ENCODE measurements around the gene CNTD1.
A peak's percentile ranks its signal among the peaks of the same experiment; 100 is the strongest.

CNTD1 gene

GRCh38 chr17:42806249-42806648 is 7.6 kb downstream of the CNTD1 start:
- DNase-seq = no peak

DNA sequence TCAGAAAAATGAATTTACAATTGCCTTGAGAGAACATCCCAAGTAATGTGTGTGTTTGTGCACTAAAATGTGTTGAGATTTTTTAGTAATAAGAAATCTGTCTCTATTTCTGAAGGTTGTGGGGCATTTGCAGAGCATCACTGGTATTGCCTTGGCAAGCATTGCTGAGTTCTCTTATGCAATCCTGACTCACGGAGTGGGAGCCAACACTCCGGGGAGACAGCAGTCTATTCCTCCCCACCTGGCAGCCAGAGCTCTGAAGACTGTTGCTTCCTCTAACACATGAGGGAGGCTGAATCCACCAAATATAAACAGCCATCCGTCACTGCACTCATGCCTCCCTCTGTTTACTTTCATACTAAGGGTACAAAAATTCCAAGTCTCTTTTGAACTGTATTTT is 10.6 kb downstream of the CNTD1 start:
- no peak for DNase-seq

DNA sequence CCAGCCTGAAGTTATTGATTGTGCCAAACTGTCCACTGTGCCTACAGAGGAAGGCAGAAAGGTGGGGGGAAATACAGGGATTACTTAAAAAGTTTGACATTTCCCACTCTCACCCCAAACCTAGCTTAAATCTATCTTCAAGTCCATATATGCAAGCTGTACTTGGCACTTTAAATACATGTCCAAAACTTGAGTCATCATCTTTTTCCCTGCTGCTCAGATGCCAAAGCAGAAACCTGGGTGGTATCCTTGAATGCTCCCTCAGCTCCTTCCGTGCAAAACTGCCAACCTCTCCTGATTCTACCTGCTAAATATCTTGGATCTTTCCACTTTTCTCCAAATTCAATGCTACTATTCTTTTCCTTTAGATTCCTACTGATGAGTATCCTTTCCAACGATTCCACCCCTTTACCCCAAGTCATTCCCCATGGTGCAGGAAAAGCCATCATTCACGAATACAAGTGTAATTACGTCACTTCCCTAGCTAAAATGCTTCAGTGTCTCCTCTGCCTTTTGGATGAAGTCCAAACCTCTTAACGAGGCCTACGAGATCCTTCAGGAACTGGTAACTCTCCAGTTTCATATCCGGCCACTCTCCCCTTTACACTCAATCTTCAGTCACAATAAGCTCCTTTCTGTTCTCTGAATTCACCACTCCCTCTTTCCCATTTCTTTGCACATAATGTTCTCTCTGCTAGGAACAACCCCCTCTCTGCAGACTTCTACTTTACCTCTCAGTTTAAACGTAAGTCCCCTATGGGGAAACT is 16.2 kb downstream of the CNTD1 start:
- DNase-seq = no peak

GRCh38 chr17:42817866-42818265 is 19.2 kb downstream of the CNTD1 start:
- no peak for DNase-seq

- DNase-seq = no peak
Observed at GRCh38 chr17:42818379-42818778, 19.7 kb downstream of the CNTD1 start.

- DNase-seq = peak; percentile 78 to 83
Observed at GRCh38 chr17:42819939-42820535, 21.4 kb downstream of the CNTD1 start.

DNA sequence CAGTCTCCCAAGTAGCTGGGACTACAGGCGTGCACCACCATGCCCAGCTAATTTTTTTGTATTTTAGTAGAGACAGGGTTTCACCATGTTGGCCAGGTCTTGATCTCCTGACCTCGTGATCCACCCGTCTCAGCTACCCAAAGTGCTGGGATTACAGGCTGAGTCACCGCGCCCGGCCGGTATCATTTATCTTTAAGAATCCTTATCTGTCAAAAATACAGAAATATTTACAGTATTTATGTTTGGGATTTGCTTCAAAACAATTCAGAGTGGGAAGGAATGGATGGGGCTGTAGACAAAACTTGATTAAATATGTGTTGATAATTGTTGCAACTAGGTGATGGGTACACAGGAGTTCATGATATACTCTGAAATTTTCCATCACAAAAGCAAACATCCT is 22.5 kb downstream of the CNTD1 start:
- no peak for DNase-seq

DNA sequence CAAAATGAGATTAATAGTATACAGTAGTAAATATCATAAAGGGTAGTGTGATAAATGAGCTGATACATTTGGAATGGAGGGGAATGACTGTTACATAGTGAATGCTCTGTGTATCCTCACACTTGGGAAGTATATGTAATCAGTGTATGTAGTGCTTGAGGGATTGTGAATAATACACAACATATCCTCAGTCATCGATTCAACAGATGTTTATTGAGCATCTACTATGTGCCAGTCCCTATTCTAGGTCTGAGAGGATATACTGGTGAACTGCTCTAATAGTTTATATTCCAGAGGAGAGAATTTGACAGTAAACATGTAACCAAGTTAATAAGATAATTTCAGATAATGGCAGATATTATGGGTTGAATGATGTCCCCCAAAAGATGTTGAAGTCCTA is 28.8 kb downstream of the CNTD1 start:
- DNase-seq = no peak

- no peak for DNase-seq
Observed at GRCh38 chr17:42830971-42831370, 32.3 kb downstream of the CNTD1 start.

- no peak for DNase-seq
Observed at GRCh38 chr17:42832213-42832933, 33.7 kb downstream of the CNTD1 start.

GRCh38 chr17:42832934-42833766 is 34.5 kb downstream of the CNTD1 start, which contains the start of gene PSME3:
Gene PSME3 (plus strand): TSS chr17:42833397. CDS start chr17:42833632, 235 bp downstream.
- peak; percentile 93 to 94 for DNase-seq

DNA sequence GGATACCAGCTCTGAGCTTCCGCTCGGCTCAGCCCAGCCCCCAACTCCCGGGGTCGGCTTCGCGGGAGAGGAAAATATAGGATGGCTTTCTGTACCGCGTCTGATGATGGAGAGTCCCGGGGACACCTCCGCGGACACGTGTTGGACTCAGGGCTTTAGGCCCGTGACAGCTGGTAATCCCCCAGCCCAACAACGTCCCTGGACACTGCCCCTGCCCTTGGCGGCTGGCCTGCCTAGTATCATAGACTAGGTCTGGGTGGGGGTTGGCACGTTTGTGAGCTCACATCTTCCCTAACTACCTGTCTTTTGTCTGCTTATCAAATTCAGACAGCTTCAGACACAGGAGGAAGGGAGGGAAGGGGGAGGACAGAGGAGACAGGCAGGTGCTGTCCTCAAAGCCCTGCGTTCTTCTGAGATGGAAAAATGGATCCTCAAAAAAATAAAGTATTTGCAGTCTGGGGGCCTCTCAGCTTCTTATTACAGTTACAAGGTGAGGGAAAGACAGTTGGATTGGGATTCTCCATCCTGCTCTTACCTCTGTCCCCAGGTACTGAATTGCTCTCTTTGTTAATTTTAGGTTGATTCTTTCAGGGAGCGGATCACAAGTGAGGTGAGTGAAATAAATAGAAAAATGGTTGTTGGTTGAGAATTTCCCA is 35.2 kb downstream of the CNTD1 start:
- no peak for DNase-seq

DNA sequence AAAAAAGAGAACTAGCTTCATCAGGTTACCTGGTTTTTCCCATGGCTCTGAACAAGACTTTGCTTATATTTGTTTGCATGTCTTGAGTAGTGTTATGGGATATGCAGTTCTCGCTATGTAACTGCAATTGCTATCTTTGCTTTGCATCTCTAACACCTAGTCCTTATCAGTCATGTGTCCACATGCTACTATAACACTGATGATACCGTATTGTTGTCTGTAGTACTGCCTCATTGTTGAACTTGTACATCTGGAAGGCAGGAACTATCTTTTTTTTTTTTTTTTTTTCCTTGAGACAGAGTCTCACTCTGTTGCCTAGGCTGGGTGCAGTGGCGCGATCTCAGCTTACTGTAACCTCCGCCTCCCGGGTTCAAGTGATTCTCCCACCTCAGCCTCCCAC is 37.1 kb downstream of the CNTD1 start:
- DNase-seq = no peak

DNA sequence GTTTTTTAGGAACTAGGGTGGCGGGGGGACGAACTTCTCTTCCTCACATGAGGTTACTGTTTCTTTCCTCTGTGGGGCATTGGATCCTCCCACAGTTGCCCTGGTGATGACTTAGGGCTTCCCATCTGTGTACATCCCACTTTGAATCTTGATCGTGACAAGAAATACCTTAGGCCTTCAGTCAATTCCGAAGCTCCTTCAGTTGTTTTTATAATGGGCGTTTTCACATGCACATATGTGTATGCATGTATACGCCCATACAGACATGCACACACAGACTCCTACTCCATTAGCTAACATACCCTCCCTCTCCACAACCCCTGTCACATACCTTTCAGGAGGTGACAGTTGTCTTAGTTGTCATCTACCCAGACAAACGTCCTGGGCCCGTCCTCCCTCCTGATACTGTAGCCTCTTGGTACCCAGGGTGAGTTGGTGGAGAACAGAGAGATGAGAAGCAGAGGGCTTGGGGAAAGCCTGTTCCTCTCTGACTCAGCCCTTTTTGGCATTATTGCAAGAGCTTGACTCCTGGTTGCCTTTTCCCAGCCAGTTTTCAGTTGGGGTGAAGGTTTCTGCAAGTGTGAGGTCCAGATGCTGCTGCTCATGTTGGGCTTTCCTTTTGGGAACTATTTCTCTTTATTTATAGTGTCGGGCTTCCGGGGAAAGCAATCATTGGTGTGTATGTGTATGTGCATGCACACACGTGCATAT is 43.5 kb downstream of the CNTD1 start:
- DNase-seq = no peak

- no peak for DNase-seq
Observed at GRCh38 chr17:42843358-42843934, 44.8 kb downstream of the CNTD1 start.

DNA sequence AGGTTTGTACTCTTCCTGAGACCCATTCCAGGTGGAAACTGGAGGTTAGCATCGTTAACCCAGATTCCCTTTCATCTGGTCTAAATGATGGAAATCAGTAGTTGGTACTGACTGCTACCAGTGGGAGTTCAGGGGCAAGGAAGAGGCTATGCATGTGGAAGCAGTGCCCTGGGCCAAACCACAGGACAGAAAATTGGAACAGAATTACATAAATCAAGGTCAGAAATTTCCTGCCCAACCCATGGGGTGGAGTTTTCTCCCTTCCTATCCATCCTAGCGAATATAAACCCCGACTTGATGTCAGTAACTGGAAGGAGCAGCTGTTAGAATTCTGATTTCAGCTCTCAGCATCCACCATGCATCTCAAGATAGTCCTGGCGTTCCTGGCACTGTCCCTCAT is 45.6 kb downstream of the CNTD1 start, which contains the start of gene AOC2:
TSS of gene AOC2 (plus strand) at position 310 of the 400 bp plus-strand sequence. CDS start at position 357, 47 bp downstream.
- DNase-seq = no peak

DNA sequence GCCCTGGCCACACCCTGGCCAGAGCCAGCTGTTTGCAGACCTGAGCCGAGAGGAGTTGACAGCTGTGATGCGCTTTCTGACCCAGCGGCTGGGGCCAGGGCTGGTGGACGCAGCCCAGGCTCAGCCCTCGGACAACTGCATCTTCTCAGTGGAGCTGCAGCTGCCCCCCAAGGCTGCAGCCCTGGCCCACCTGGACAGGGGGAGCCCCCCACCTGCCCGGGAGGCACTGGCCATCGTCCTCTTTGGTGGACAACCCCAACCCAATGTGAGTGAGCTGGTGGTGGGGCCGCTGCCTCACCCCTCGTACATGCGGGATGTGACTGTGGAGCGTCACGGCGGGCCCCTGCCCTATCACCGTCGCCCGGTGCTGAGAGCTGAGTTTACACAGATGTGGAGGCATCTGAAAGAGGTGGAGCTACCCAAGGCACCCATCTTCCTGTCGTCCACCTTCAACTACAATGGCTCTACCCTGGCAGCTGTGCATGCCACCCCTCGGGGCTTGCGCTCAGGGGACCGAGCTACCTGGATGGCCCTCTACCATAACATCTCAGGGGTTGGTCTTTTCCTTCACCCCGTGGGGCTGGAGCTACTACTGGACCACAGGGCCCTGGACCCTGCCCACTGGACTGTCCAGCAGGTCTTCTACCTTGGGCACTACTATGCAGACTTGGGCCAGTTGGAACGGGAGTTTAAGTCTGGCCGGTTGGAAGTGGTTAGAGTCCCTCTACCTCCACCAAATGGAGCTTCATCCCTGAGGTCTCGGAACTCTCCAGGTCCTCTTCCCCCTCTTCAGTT is 46.3 kb downstream of the CNTD1 start:
- no peak for DNase-seq

DNA sequence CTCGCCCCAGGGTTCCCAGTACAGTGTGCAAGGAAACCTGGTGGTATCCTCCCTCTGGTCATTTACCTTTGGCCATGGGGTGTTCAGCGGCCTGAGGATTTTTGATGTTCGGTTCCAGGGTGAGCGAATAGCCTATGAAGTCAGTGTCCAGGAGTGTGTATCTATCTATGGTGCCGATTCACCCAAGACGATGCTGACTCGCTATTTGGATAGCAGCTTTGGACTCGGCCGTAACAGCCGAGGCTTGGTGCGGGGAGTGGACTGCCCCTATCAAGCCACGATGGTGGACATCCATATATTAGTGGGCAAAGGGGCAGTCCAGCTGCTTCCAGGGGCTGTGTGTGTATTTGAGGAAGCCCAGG is 46.9 kb downstream of the CNTD1 start:
- DNase-seq = no peak

DNA sequence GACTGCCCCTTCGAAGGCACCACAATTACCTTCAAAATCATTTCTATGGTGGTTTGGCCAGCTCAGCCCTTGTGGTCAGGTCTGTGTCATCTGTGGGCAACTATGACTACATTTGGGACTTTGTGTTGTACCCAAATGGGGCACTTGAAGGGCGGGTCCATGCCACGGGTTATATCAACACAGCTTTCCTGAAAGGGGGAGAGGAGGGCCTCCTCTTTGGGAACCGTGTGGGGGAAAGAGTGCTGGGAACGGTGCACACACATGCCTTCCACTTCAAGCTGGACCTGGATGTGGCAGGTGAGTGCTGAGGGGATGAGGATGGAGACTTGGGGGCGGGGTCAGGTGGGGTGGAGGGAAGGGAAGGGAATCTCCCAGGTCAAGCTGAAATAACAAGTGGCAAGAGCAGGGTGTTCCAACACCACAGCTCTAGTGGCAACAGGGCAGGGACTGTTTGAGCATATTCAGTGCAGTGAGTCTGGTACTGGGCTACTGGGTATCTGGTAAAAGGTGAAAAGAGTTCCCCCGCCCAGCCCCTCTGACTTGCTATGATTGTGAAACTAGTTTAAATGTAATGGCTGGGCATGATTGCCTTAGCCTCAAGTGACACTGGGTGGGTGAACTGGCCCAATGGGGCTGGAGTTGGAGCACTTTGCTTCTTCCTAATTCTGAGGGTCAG is 47.4 kb downstream of the CNTD1 start:
- peak; percentile 79 to 80 for DNase-seq

Data from activated T-cell treated with anti-CD3 and anti-CD28 coated beads, Interleukin-2, amount 50 U/mL, for 48 hours (primary cell).